Body of pancreas (tissue), 4 donors: ENCODE results near the gene ZBTB12. TPM values are rescaled to one million over a fixed set of nuclear protein-coding genes. Genes with fewer than 3 reads are reported as not detected.

Experiments used
- ATAC-seq: fragments of 150-250 bp; one replicate; pipeline ENCODE4 v1.9.1; 2016
- DNase-seq, 4 donors: peaks; one replicate each; pipeline ENCODE4 v3.0.0-alpha.2; 2019
- H3K27ac ChIP-seq, 4 donors: fragments of 200-600 bp; sonication (generic); 1 replicate in 3 of 4; 2 replicates in 1 of 4; pipeline versions ENCODE4 v1.5.1 to v1.6.1; 2016 to 2019; ENCODE audit warnings: mild to moderate bottlenecking in 1 of 4, mixed read lengths in 1 of 4, moderate library complexity in 1 of 4
- H3K27me3 ChIP-seq, 2 donors: fragments of 200-600 bp; sonication (generic); one replicate each; pipeline ENCODE4 v1.6.0; 2016; ENCODE audit warnings: mild to moderate bottlenecking in 1 of 2
- H3K36me3 ChIP-seq, 2 donors: fragments of 200-600 bp; sonication (generic); replicated peaks in 1 of 2; 2 replicates each; pipeline ENCODE4 v1.5.1; 2016; ENCODE audit warnings: low read depth in 2 of 2; ENCODE audit not compliant: insufficient read depth in 1 of 2
- H3K4me1 ChIP-seq: fragments of 200-600 bp; sonication (generic); one replicate; pipeline ENCODE4 v1.6.0; 2016
- H3K4me3 ChIP-seq, 2 donors: fragments of 200-600 bp; sonication (generic); 1 replicate in 1 of 2; 2 replicates in 1 of 2; pipeline ENCODE4 v1.5.1; 2016 to 2019
- H3K9me3 ChIP-seq, 3 donors: fragments of 200-600 bp; sonication (generic); 1 replicate in 2 of 3; 2 replicates in 1 of 3; pipeline ENCODE4 v1.5.1; 2016
- POLR2A ChIP-seq, 3 donors: fragments of 450-650 bp; IDR thresholded peaks; one replicate each; pipeline ENCODE4 v1.6.1; 2016; ENCODE audit warnings: antibody characterized with exemption in 3 of 3, mild to moderate bottlenecking in 2 of 3
- WGBS, 2 donors: methylation state at CpG; one replicate each; pipeline ENCODE4 v1.1.5; 2017; 5-methylcytosine and 5-hydroxymethylcytosine counted together
- intact Hi-C: fragments of 100-400 bp; cut with DNase I; formaldehyde crosslinking; loops from one replicate; pipeline ENCODE4 v1.15.1; 2023
- total RNA-seq, 2 donors: library from RNA; depleted of rRNA; stranded (reverse); fragments of >200 nt; gene quantifications; one replicate each; pipeline ENCODE4 v1.1.0, GENCODE V29; 2016
- TF ChIP-seq, protein P1 (sequence below), 7 experiments: fragments of 450-650 bp in 4 of 7; fragments of 200-600 bp in 3 of 7; sonication (generic) in 3 of 7; IDR thresholded peaks; one replicate each; pipeline ENCODE4 v1.5.1; 2016 to 2019; ENCODE audit warnings: antibody characterized with exemption in 7 of 7

ZBTB12 gene
- total RNA-seq, 2 donors from 2014 or later, result 2.1 TPM; not detected in 1

DNA sequence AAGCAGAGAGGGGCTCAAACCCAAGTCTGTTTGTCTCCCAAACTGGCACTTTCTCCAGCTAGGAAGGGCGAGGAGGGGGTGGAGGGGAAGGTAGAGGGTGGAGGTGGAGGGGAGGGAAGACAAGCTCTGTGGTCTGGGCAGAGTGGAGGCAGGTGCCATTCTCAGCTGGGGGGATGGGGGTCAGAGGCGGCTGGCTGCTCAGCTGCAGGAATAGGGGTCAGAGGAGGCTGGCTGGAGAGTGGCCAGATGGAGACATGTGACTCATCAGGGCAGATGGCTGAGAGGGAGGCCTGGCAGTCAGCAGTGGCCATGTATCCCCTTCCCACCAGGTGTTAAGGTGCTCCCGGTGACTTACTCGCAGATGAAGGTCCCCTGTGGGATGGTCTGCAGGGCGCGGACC lies 19.5 kb downstream of the ZBTB12 start:
- DNase-seq (no peak), ATAC-seq (no peak)
- 91 to 94% methylated on average over 5 to 6 of the region's 6 CpGs for WGBS, 2 donors
- no peaks in the 10 kb centered on the region for H3K9me3 ChIP-seq
- H3K27me3 ChIP-seq, result no peaks in the 10 kb centered on the region
- peaks cover 14% of the 10 kb centered on the region for H3K4me1 ChIP-seq
- H3K4me3 ChIP-seq, result no peak overlapping the region
- no peak for TF ChIP-seq POLR2A (IDR thresholded peaks at IDR 0.05)
- TF ChIP-seq, protein P1, sequence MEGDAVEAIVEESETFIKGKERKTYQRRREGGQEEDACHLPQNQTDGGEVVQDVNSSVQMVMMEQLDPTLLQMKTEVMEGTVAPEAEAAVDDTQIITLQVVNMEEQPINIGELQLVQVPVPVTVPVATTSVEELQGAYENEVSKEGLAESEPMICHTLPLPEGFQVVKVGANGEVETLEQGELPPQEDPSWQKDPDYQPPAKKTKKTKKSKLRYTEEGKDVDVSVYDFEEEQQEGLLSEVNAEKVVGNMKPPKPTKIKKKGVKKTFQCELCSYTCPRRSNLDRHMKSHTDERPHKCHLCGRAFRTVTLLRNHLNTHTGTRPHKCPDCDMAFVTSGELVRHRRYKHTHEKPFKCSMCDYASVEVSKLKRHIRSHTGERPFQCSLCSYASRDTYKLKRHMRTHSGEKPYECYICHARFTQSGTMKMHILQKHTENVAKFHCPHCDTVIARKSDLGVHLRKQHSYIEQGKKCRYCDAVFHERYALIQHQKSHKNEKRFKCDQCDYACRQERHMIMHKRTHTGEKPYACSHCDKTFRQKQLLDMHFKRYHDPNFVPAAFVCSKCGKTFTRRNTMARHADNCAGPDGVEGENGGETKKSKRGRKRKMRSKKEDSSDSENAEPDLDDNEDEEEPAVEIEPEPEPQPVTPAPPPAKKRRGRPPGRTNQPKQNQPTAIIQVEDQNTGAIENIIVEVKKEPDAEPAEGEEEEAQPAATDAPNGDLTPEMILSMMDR (IDR thresholded peaks at IDR 0.05), result no peak
- no peak overlapping the region for H3K27ac ChIP-seq
- H3K36me3 ChIP-seq, result peaks cover 7 to 38% of the 10 kb centered on the region in 2 donors
- intact Hi-C loops, result no loop called here

DNA sequence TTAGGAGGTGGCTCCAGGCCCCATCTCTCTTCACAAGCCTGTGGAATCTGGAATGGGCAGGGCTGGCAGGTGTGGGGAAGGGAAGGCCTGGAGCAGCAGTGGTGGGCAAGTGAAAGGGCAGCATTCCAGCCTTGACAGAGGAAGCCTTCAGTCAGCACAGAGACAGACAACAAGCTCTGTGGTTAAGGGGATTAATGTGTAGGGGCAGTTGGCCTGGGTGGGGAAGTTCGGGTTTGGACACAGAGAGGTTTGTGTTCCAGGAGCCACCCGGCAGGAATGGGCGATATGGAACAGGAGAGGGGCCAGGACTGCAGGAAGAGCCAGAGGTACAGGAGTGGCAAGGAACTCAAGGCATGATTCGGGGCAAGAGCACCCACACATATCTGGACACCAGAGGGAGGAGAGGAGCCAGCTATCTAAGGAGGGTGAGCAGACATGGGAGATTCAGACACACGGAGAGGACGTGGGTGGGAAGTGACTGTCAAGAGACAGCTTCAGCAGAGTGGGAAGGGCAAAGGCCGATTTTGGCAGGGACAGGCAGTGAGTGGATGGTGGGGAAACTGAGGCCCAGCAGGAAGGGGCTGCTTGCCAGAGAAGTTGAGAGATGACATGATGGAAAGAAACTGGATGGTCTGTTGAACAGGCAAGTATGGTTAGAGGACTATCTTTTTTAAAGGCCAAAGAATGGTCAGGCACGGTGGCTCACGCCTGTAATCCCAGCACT lies 20.6 kb downstream of the ZBTB12 start:
- DNase-seq (no peak), ATAC-seq (no peak)
- Histone ChIP-seq H3K9me3 (no peaks in the 10 kb centered on the region), H3K27ac (no peak overlapping the region), H3K4me3 (no peak overlapping the region), H3K4me1 (peaks cover 20% of the 10 kb centered on the region), H3K36me3 (peaks cover 7 to 32% of the 10 kb centered on the region in 2 donors), H3K27me3 (no peaks in the 10 kb centered on the region)
- TF ChIP-seq, protein P1 (IDR thresholded peaks at IDR 0.05), result no peak
- no peak for TF ChIP-seq POLR2A (IDR thresholded peaks at IDR 0.05)
- intact Hi-C loops, result no loop called here
- WGBS, 2 donors, result 83 to 89% methylated on average over 9 of the region's 9 CpGs

DNA sequence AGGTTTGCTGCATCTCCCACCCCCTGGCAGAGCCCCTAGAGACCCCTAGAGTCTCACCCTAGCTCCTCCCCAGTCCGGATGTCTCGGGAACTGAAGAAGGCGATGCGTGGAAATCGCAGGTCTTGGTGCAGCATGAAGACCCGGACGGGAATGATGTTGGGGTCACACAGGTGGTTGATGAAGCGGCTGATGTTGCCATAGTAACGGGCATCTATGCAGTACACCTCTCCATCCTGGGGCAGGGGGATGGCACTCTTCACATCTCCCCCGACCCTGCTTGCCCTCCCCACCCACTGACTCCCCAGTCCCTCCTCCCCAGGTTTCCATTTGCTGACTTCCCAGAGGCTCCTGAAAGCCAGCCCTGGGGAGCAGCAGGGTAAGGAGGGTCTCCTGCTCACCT lies 21.3 kb downstream of the ZBTB12 start:
- H3K4me3 ChIP-seq, result no peak overlapping the region
- WGBS, 2 donors, result 90 to 91% methylated on average over 10 of the region's 10 CpGs
- TF ChIP-seq, protein P1 (IDR thresholded peaks at IDR 0.05), result no peak
- TF ChIP-seq POLR2A (IDR thresholded peaks at IDR 0.05), result no peak
- intact Hi-C loops, result no loop called here
- no peak overlapping the region for H3K27ac ChIP-seq
- H3K36me3 ChIP-seq, result peaks cover 7 to 29% of the 10 kb centered on the region in 2 donors
- ATAC-seq (no peak), DNase-seq (no peak)
- no peaks in the 10 kb centered on the region for H3K27me3 ChIP-seq
- H3K9me3 ChIP-seq, result no peaks in the 10 kb centered on the region
- peaks cover 20% of the 10 kb centered on the region for H3K4me1 ChIP-seq

DNA sequence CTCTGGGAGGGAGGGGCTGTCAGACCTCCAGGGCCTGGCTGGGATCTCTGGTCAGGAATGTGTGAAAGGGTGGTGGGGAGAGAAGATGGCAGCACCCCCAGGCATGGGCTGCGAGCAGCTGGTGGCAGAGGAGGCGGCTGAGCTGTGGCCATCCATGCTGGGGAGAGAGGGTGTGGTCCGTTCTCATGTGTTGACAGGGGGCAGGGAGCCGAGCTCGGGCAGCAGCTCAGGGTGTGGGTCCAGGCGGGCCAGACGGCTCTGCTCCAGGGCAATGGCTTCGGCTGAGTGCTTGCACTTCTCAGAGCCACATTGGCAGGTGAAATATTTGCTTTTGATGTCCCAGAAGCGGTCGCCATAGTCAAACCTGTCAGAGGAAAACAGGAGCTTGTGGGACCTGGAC lies 22.0 kb downstream of the ZBTB12 start:
- 87 to 90% methylated on average over 6 to 10 of the region's 10 CpGs for WGBS, 2 donors
- no peak for DNase-seq
- intact Hi-C loops, result no loop called here
- no peaks in the 10 kb centered on the region for H3K27me3 ChIP-seq
- no peak for ATAC-seq
- peaks cover 7 to 28% of the 10 kb centered on the region in 2 donors for H3K36me3 ChIP-seq
- H3K4me3 ChIP-seq, result no peak overlapping the region
- H3K9me3 ChIP-seq, result no peaks in the 10 kb centered on the region
- H3K4me1 ChIP-seq, result peaks cover 20% of the 10 kb centered on the region
- no peak overlapping the region for H3K27ac ChIP-seq
- no peak for TF ChIP-seq POLR2A (IDR thresholded peaks at IDR 0.05)
- TF ChIP-seq, protein P1 (IDR thresholded peaks at IDR 0.05), result no peak

GRCh38 chr6:31879143-31879542 lies 22.7 kb downstream of the ZBTB12 start:
- intact Hi-C loops, result no loop called here
- peaks cover 7 to 22% of the 10 kb centered on the region in 2 donors for H3K36me3 ChIP-seq
- ATAC-seq (no peak), DNase-seq (no peak)
- H3K4me3 ChIP-seq, result no peak overlapping the region
- 42 to 73% methylated on average over 13 of the region's 13 CpGs for WGBS, 2 donors
- H3K27ac ChIP-seq, result peak overlapping the region; percentile 61 to 79 (median 74)
- no peaks in the 10 kb centered on the region for H3K27me3 ChIP-seq
- TF ChIP-seq, protein P1 (IDR thresholded peaks at IDR 0.05), result no peak
- TF ChIP-seq POLR2A (IDR thresholded peaks at IDR 0.05), result no peak
- H3K9me3 ChIP-seq, result no peaks in the 10 kb centered on the region
- peaks cover 20% of the 10 kb centered on the region for H3K4me1 ChIP-seq
